SK-N-SH treated with all-trans-retinoic acid at 6 μM for 48 hours (cell line): Measurements from ENCODE around the gene HDAC1.

ENCODE experiments used
- ARNTL ChIP-seq: fragments of 450-650 bp; formaldehyde crosslinking; IDR thresholded peaks from 2 replicates; pipeline ENCODE4 v1.5.0; 2020; ENCODE audit warnings: low read depth, mild to moderate bottlenecking, moderate library complexity, borderline replicate concordance
- BACH2 ChIP-seq: fragments of 250-450 bp; sonication (Bioruptor Pico); IDR thresholded peaks from 2 replicates; pipeline ENCODE4 v1.9.0; 2021; ENCODE audit warnings: mild to moderate bottlenecking, borderline replicate concordance
- GLIS3 ChIP-seq: fragments of 250-450 bp; sonication (Bioruptor Pico); IDR thresholded peaks from 2 replicates; pipeline ENCODE4 v1.5.0; 2020; ENCODE audit warnings: mild to moderate bottlenecking, moderate library complexity
- ISL1 ChIP-seq: fragments of 250-450 bp; sonication (Bioruptor Pico); IDR thresholded peaks from 2 replicates; pipeline ENCODE4 v2.1.2; 2022; ENCODE audit warnings: mild to moderate bottlenecking, moderate library complexity
- RARB ChIP-seq: fragments of 250-450 bp; sonication (Bioruptor Pico); IDR thresholded peaks from 2 replicates; pipeline ENCODE4 v1.8.0; 2021; ENCODE audit warnings: mild to moderate bottlenecking, moderate library complexity
- TCF4 ChIP-seq: fragments of 250-450 bp; sonication (Bioruptor Pico); IDR thresholded peaks from 2 replicates; pipeline ENCODE4 v1.8.0; 2021; ENCODE audit warnings: mild to moderate bottlenecking, moderate library complexity, borderline replicate concordance
- ZC3H10 ChIP-seq: fragments of 250-450 bp; sonication (Bioruptor Pico); IDR thresholded peaks from 2 replicates; pipeline ENCODE4 v1.5.1; 2021; ENCODE audit warnings: mild to moderate bottlenecking, moderate library complexity
- ZFP3 ChIP-seq: fragments of 250-450 bp; sonication (Bioruptor Pico); IDR thresholded peaks from 2 replicates; pipeline ENCODE4 v1.5.0; 2020; ENCODE audit warnings: mild to moderate bottlenecking, moderate library complexity
- ZFP30 ChIP-seq: fragments of 450-650 bp; formaldehyde crosslinking; IDR thresholded peaks from 2 replicates; pipeline ENCODE4 v1.5.0; 2022; ENCODE audit warnings: mild to moderate bottlenecking, moderate library complexity
- TF ChIP-seq, protein P1 (sequence below): fragments of 250-450 bp; sonication (Bioruptor Pico); IDR thresholded peaks from 2 replicates; pipeline ENCODE4 v1.8.0; 2021; ENCODE audit warnings: low read depth, mild to moderate bottlenecking, moderate library complexity, borderline replicate concordance
- TF ChIP-seq, protein P2 (sequence below): fragments of 250-450 bp; sonication (Bioruptor Pico); IDR thresholded peaks from 2 replicates; pipeline ENCODE4 v1.5.0; 2020; ENCODE audit warnings: mild to moderate bottlenecking, moderate library complexity
- TF ChIP-seq, protein P3 (sequence below): fragments of 250-450 bp; sonication (Bioruptor Pico); IDR thresholded peaks from 2 replicates; pipeline ENCODE4 v1.5.1; 2020; ENCODE audit warnings: low read depth, mild to moderate bottlenecking, moderate library complexity

DNA sequence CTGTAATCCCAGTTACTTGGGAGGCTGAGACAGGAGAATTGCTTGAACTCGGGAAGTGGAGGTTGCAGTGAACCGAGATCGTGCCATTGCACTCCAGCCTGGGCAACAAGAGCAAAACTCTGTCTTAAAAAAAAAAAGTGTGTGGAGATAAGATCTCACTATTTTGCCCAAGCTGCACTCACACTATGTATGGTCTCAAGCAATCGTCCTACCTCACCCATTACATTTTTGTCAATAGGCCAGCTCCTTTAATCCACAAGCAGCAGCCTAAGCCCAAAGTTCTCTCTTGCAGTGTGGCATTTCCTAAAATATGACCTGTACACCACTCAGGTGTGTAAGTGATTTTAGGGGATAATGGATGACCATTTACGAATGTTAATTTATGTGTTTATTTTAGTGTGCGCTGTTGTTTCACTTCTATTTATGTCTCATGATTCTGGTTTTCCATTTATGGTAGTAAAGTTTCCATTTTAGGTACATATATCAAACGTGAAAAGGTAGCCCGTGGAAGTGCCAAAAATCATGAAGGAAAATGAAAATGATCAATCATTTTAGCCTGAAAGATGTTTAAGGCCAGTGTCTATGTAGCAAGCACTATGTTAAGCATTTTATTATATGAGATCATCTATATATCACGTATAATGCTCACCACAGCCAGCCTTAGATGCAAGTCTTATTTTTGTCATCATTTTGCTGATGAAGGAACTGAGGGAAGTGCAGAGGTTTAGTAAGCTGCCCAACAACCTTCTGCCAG, 35.2 kb upstream of the HDAC1 start:
- TF ChIP-seq ZFP30 (CRISPR knock-in tag) (no peak), ARNTL (no peak), ZC3H10 (CRISPR knock-in tag) (no peak), GLIS3 (CRISPR knock-in tag) (no peak), ZFP3 (CRISPR knock-in tag) (no peak), ISL1 (CRISPR knock-in tag) (no peak), TCF4 (no peak), BACH2 (CRISPR knock-in tag) (no peak), RARB (no peak)
- TF ChIP-seq, protein P1, sequence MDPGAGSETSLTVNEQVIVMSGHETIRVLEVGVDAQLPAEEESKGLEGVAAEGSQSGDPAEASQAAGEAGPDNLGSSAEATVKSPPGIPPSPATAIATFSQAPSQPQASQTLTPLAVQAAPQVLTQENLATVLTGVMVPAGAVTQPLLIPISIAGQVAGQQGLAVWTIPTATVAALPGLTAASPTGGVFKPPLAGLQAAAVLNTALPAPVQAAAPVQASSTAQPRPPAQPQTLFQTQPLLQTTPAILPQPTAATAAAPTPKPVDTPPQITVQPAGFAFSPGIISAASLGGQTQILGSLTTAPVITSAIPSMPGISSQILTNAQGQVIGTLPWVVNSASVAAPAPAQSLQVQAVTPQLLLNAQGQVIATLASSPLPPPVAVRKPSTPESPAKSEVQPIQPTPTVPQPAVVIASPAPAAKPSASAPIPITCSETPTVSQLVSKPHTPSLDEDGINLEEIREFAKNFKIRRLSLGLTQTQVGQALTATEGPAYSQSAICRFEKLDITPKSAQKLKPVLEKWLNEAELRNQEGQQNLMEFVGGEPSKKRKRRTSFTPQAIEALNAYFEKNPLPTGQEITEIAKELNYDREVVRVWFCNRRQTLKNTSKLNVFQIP (CRISPR knock-in tag): no peak
- TF ChIP-seq, protein P2, sequence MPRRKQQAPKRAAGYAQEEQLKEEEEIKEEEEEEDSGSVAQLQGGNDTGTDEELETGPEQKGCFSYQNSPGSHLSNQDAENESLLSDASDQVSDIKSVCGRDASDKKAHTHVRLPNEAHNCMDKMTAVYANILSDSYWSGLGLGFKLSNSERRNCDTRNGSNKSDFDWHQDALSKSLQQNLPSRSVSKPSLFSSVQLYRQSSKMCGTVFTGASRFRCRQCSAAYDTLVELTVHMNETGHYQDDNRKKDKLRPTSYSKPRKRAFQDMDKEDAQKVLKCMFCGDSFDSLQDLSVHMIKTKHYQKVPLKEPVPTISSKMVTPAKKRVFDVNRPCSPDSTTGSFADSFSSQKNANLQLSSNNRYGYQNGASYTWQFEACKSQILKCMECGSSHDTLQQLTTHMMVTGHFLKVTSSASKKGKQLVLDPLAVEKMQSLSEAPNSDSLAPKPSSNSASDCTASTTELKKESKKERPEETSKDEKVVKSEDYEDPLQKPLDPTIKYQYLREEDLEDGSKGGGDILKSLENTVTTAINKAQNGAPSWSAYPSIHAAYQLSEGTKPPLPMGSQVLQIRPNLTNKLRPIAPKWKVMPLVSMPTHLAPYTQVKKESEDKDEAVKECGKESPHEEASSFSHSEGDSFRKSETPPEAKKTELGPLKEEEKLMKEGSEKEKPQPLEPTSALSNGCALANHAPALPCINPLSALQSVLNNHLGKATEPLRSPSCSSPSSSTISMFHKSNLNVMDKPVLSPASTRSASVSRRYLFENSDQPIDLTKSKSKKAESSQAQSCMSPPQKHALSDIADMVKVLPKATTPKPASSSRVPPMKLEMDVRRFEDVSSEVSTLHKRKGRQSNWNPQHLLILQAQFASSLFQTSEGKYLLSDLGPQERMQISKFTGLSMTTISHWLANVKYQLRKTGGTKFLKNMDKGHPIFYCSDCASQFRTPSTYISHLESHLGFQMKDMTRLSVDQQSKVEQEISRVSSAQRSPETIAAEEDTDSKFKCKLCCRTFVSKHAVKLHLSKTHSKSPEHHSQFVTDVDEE (CRISPR knock-in tag): no peak
- TF ChIP-seq, protein P3, sequence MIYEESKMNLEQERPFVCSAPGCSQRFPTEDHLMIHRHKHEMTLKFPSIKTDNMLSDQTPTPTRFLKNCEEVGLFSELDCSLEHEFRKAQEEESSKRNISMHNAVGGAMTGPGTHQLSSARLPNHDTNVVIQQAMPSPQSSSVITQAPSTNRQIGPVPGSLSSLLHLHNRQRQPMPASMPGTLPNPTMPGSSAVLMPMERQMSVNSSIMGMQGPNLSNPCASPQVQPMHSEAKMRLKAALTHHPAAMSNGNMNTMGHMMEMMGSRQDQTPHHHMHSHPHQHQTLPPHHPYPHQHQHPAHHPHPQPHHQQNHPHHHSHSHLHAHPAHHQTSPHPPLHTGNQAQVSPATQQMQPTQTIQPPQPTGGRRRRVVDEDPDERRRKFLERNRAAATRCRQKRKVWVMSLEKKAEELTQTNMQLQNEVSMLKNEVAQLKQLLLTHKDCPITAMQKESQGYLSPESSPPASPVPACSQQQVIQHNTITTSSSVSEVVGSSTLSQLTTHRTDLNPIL (CRISPR knock-in tag): no peak
